ENCODE data around the gene GPR132. TPM values are rescaled to one million over a fixed set of nuclear protein-coding genes. Genes with fewer than 3 reads are reported as not detected.
A peak's percentile ranks its signal among the peaks of the same experiment; 100 is the strongest.

GPR132 gene
- total RNA-seq, 1 experiment from 2014 or later = 0.20 TPM

GRCh38 chr14:105060751-105061427 is 4.3 kb downstream of the GPR132 start:
- Mint-ChIP-seq H3K27ac (no peak overlapping the region), H3K9me3 (no peaks in the 10 kb centered on the region), H3K36me3 (ENCODE audit: insufficient read depth in 1 of 3, low read depth in 3 of 3) (no peaks in the 10 kb centered on the region), H3K4me3 (no peak overlapping the region), H3K27me3 (ENCODE audit: low read depth) (peaks cover 10% of the 10 kb centered on the region), H3K4me1 (peaks cover 22 to 36% of the 10 kb centered on the region in 2 experiments)
- H3K14ac ChIP-seq (ENCODE audit: insufficient read depth, low read length) = no peak overlapping the region
- no peaks in the 10 kb centered on the region for H3K9me3 ChIP-seq (ENCODE audit: control insufficient read depth, low read depth, low read length)
- H3T11ph ChIP-seq (ENCODE audit: low read length) = no peak overlapping the region
- H2BK5ac ChIP-seq (ENCODE audit: insufficient read length, low read length) = no peak overlapping the region
- no peak overlapping the region for H4K91ac ChIP-seq (ENCODE audit: insufficient read length, low read depth, low read length)
- no peaks in the 10 kb centered on the region for H4K20me1 ChIP-seq (ENCODE audit: control insufficient read depth, insufficient read depth, insufficient read length)
- no peak overlapping the region for H2AK5ac ChIP-seq (ENCODE audit: insufficient read length, low read length)
- no peak overlapping the region for H3K27ac ChIP-seq (ENCODE audit: insufficient read length, low read depth, low read length)
- DNase-seq = peak; percentile 34
- no peak overlapping the region for H2BK12ac ChIP-seq (ENCODE audit: insufficient read length, low read depth, low read length)
- H3K4me2 ChIP-seq (ENCODE audit: insufficient read depth, insufficient read length, low read length) = no peak overlapping the region
- no peaks in the 10 kb centered on the region for H3K79me1 ChIP-seq (ENCODE audit: insufficient read depth, low read depth, low read length, poor library complexity, severe bottlenecking)
- H3K9ac ChIP-seq (ENCODE audit: extremely low read depth, insufficient read length, low read length) = no peak overlapping the region
- no peak overlapping the region for H2BK15ac ChIP-seq (ENCODE audit: low read depth, low read length)
- no peaks in the 10 kb centered on the region for H3K23me2 ChIP-seq (ENCODE audit: insufficient read length, low read depth, low read length, poor library complexity, severe bottlenecking)
- no peak overlapping the region for H2BK20ac ChIP-seq (ENCODE audit: low read depth, low read length, poor library complexity, severe bottlenecking)
- no peak overlapping the region for H4K8ac ChIP-seq (replicated peaks; ENCODE audit: insufficient read length, low read depth, low read length)
- no peak overlapping the region for H2AFZ ChIP-seq (ENCODE audit: low read length)
- H3K23ac ChIP-seq (ENCODE audit: insufficient read length, low read depth, low read length) = no peak overlapping the region
- H2BK120ac ChIP-seq (ENCODE audit: low read depth, low read length, poor library complexity, severe bottlenecking) = no peak overlapping the region
- H4K5ac ChIP-seq (ENCODE audit: insufficient read length, low read depth, low read length) = no peak overlapping the region
- peaks cover under 1% of the 10 kb centered on the region; the same call in 1 of the 2 replicates for H3K27me3 ChIP-seq (ENCODE audit: insufficient read depth, low read length)
- no peak for TF ChIP-seq CTCF (conservative IDR thresholded peaks at IDR 0.05)
- no peak overlapping the region for H3K18ac ChIP-seq (ENCODE audit: insufficient read length, low read depth, low read length)
- H3K4me1 ChIP-seq (ENCODE audit: insufficient read depth, low read length) = no peaks in the 10 kb centered on the region
- no CpG with 5 or more reads among the region's 30 CpGs for WGBS (ENCODE audit: extremely low coverage, insufficient read length, low lambda C conversion rate)
- no peaks in the 10 kb centered on the region for H3K79me2 ChIP-seq (ENCODE audit: insufficient read depth, low read length)
- no peak overlapping the region for H3K56ac ChIP-seq (ENCODE audit: insufficient read length, low read depth, low read length)
- no peak overlapping the region for H3K4ac ChIP-seq (ENCODE audit: low read depth, low read length)

Data from H9 (cell line).